ENCODE data around the gene LIX1. TPM values are rescaled to one million over a fixed set of nuclear protein-coding genes. Genes with fewer than 3 reads are reported as not detected.

LIX1 gene
- total RNA-seq, 2 donors from 2014 or later: not detected

DNA sequence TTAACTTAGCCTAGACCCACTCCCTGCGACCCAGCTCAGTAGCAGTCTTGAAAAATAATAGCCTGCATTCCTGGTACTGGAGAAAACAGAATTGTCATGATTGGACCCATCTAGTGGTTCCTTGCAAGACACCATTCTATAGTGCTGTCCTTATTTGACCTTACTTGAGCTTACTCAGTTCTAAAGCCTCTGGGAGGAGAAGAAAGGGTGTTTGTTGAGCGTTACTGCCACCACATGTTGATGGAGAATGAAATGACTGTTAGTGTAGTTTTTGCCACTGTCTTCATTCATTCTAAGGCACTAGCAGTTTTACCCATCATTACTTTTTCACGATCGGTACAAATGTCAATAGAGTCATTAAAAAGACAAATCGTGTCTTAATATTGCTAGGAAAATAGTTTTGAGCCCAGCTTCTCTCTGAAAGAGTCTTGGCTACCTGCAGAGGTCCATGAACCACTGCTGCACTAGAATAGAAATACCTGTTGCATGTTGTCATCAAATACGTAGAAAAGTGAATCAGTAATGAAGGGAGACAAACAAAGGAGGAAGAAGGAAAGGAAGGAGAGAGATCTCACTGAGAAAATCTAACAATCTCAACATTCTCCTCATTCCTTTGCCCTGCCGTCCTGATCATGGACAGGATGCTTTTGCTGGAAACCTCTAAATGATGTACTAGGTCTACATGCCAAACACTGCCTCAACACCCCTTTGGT, 96.0 kb downstream of the LIX1 start:
- ATAC-seq (replicated peaks in 1 of 2) (peak; percentile 79 to 87), DNase-seq (no peak)
- Mint-ChIP-seq H3K9me3 (no peaks in the 10 kb centered on the region), H3K27me3 (ENCODE audit: low read depth) (peaks cover 10% of the 10 kb centered on the region), H3K36me3 (ENCODE audit: insufficient read depth in 2 of 2) (no peaks in the 10 kb centered on the region), H3K27ac (no peak overlapping the region), H3K4me1 (ENCODE audit: low read depth) (peaks cover 5% of the 10 kb centered on the region), H3K4me3 (no peak overlapping the region)

- Mint-ChIP-seq H3K27me3 (ENCODE audit: low read depth) (no peaks in the 10 kb centered on the region), H3K9me3 (no peaks in the 10 kb centered on the region), H3K36me3 (ENCODE audit: insufficient read depth in 2 of 2) (no peaks in the 10 kb centered on the region), H3K4me1 (ENCODE audit: low read depth) (peaks cover 5% of the 10 kb centered on the region), H3K4me3 (no peak overlapping the region), H3K27ac (no peak overlapping the region)
- ATAC-seq (replicated peaks in 1 of 2): no peak
- DNase-seq: no peak
Measured at GRCh38 chr5:97044052-97044451, 98.4 kb downstream of the LIX1 start.

GRCh38 chr5:97043511-97043910, 98.9 kb downstream of the LIX1 start:
- Mint-ChIP-seq H3K4me3 (no peak overlapping the region), H3K27me3 (ENCODE audit: low read depth) (no peaks in the 10 kb centered on the region), H3K36me3 (ENCODE audit: insufficient read depth in 2 of 2) (no peaks in the 10 kb centered on the region), H3K4me1 (ENCODE audit: low read depth) (peaks cover 5% of the 10 kb centered on the region), H3K27ac (no peak overlapping the region), H3K9me3 (no peaks in the 10 kb centered on the region)
- DNase-seq: no peak
- ATAC-seq (replicated peaks in 1 of 2): no peak

- Mint-ChIP-seq H3K9me3 (no peaks in the 10 kb centered on the region), H3K27me3 (ENCODE audit: low read depth) (no peaks in the 10 kb centered on the region), H3K4me1 (ENCODE audit: low read depth) (peaks cover 5% of the 10 kb centered on the region), H3K36me3 (ENCODE audit: insufficient read depth in 2 of 2) (no peaks in the 10 kb centered on the region), H3K4me3 (no peak overlapping the region), H3K27ac (no peak overlapping the region)
- no peak for ATAC-seq (replicated peaks in 1 of 2)
- no peak for DNase-seq
Measured at GRCh38 chr5:97042996-97043395, 99.4 kb downstream of the LIX1 start.

Other genes starting within 250 kb of the LIX1 start
- 10 to 100 TPM; 75.7 to 80.3 TPM for gene LNPEP, start 206.5 kb downstream of the LIX1 start, total RNA-seq
- 10 to 100 TPM; 25.2 to 38.0 TPM for gene RIOK2, start 40.6 kb upstream of the LIX1 start, total RNA-seq